ENCODE data around the gene ABLIM2. TPM values are rescaled to one million over a fixed set of nuclear protein-coding genes. Genes with fewer than 3 reads are reported as not detected.

Gene ABLIM2
- polyA plus RNA-seq, 1 donor from 2014 or later = 14.9 TPM

GRCh38 chr4:8061573-8061972 is 97.0 kb downstream of the ABLIM2 start:
- Histone ChIP-seq H3K79me2 (replicated peaks; ENCODE audit: insufficient read depth, low read length) (no peaks in the 10 kb centered on the region), H3K9me3 (ENCODE audit: low read length) (no peaks in the 10 kb centered on the region), H3K4me2 (ENCODE audit: low read length) (no peak overlapping the region), H2AFZ (ENCODE audit: low read depth, low read length) (no peak overlapping the region), H4K20me1 (ENCODE audit: insufficient read depth) (no peaks in the 10 kb centered on the region), H3K36me3 (ENCODE audit: insufficient read depth, low read length) (no peaks in the 10 kb centered on the region), H3K4me3 (ENCODE audit: low read length) (no peak overlapping the region), H3K27me3 (ENCODE audit: insufficient read depth, low read depth, low read length) (no peaks in the 10 kb centered on the region), H3F3A (ENCODE audit: insufficient read depth, low read length, poor library complexity, severe bottlenecking) (no peaks in the 10 kb centered on the region), H3K9me2 (ENCODE audit: insufficient read depth, low read length) (no peaks in the 10 kb centered on the region), H3K27ac (ENCODE audit: low read length) (no peak overlapping the region), H3K9ac (ENCODE audit: low read length) (no peak overlapping the region)
- TF ChIP-seq MXI1 (conservative IDR thresholded peaks at IDR 0.05; ENCODE audit: poor library complexity, severe bottlenecking) = no peak
- TF ChIP-seq TAF1 (IDR thresholded peaks at IDR 0.05; ENCODE audit: low read depth) = no peak
- no peak for TF ChIP-seq POLR2AphosphoS5 (IDR thresholded peaks at IDR 0.05)

GRCh38 chr4:8061145-8061544 is 97.5 kb downstream of the ABLIM2 start:
- H3K9me3 ChIP-seq (ENCODE audit: low read length) = no peaks in the 10 kb centered on the region
- no peaks in the 10 kb centered on the region for H3K9me2 ChIP-seq (ENCODE audit: insufficient read depth, low read length)
- no peak overlapping the region for H3K4me3 ChIP-seq (ENCODE audit: low read length)
- no peak overlapping the region for H3K9ac ChIP-seq (ENCODE audit: low read length)
- no peaks in the 10 kb centered on the region for H3K36me3 ChIP-seq (ENCODE audit: insufficient read depth, low read length)
- H3K27ac ChIP-seq (ENCODE audit: low read length) = no peak overlapping the region
- TF ChIP-seq SMC3 (conservative IDR thresholded peaks at IDR 0.05; ENCODE audit: poor library complexity) = no peak
- no peak for TF ChIP-seq EP300 (conservative IDR thresholded peaks at IDR 0.05; ENCODE audit: poor library complexity, severe bottlenecking)
- no peak for TF ChIP-seq TAF1 (IDR thresholded peaks at IDR 0.05; ENCODE audit: low read depth)
- no peak for TF ChIP-seq CTCF (IDR thresholded peaks at IDR 0.05; ENCODE audit: poor library complexity, severe bottlenecking)
- no peak for TF ChIP-seq MXI1 (conservative IDR thresholded peaks at IDR 0.05; ENCODE audit: poor library complexity, severe bottlenecking)
- TF ChIP-seq REST (IDR thresholded peaks at IDR 0.05; ENCODE audit: borderline replicate concordance) = no peak
- no peak for TF ChIP-seq RAD21 (conservative IDR thresholded peaks at IDR 0.05)
- TF ChIP-seq EZH2 (IDR thresholded peaks at IDR 0.05; ENCODE audit: borderline replicate concordance, insufficient read depth, low read length, poor library complexity, severe bottlenecking) = no peak
- no peak for TF ChIP-seq POLR2AphosphoS5 (IDR thresholded peaks at IDR 0.05)
- no peaks in the 10 kb centered on the region for H3K79me2 ChIP-seq (replicated peaks; ENCODE audit: insufficient read depth, low read length)
- H3K27me3 ChIP-seq (ENCODE audit: insufficient read depth, low read depth, low read length) = no peaks in the 10 kb centered on the region
- H4K20me1 ChIP-seq (ENCODE audit: insufficient read depth) = no peaks in the 10 kb centered on the region
- no peak overlapping the region for H2AFZ ChIP-seq (ENCODE audit: low read depth, low read length)
- H3F3A ChIP-seq (ENCODE audit: insufficient read depth, low read length, poor library complexity, severe bottlenecking) = no peaks in the 10 kb centered on the region
- H3K4me2 ChIP-seq (ENCODE audit: low read length) = no peak overlapping the region

GRCh38 chr4:8060632-8061031 is 98.0 kb downstream of the ABLIM2 start:
- H4K20me1 ChIP-seq (ENCODE audit: insufficient read depth) = no peaks in the 10 kb centered on the region
- H3F3A ChIP-seq (ENCODE audit: insufficient read depth, low read length, poor library complexity, severe bottlenecking) = no peaks in the 10 kb centered on the region
- no peaks in the 10 kb centered on the region for H3K27me3 ChIP-seq (ENCODE audit: insufficient read depth, low read depth, low read length)
- H3K9me2 ChIP-seq (ENCODE audit: insufficient read depth, low read length) = no peaks in the 10 kb centered on the region
- no peak overlapping the region for H3K9ac ChIP-seq (ENCODE audit: low read length)
- H3K36me3 ChIP-seq (ENCODE audit: insufficient read depth, low read length) = no peaks in the 10 kb centered on the region
- no peak overlapping the region for H2AFZ ChIP-seq (ENCODE audit: low read depth, low read length)
- TF ChIP-seq REST (IDR thresholded peaks at IDR 0.05; ENCODE audit: borderline replicate concordance) = no peak
- no peak for TF ChIP-seq SMC3 (conservative IDR thresholded peaks at IDR 0.05; ENCODE audit: poor library complexity)
- no peak for TF ChIP-seq POLR2AphosphoS5 (IDR thresholded peaks at IDR 0.05)
- TF ChIP-seq EZH2 (IDR thresholded peaks at IDR 0.05; ENCODE audit: borderline replicate concordance, insufficient read depth, low read length, poor library complexity, severe bottlenecking) = no peak
- no peak for TF ChIP-seq CTCF (IDR thresholded peaks at IDR 0.05; ENCODE audit: poor library complexity, severe bottlenecking)
- no peaks in the 10 kb centered on the region for H3K9me3 ChIP-seq (ENCODE audit: low read length)
- H3K79me2 ChIP-seq (replicated peaks; ENCODE audit: insufficient read depth, low read length) = no peaks in the 10 kb centered on the region
- no peak overlapping the region for H3K4me2 ChIP-seq (ENCODE audit: low read length)
- no peak overlapping the region for H3K27ac ChIP-seq (ENCODE audit: low read length)
- no peak overlapping the region for H3K4me3 ChIP-seq (ENCODE audit: low read length)

Measured in neural cell (in vitro differentiated cells).